COR-L47 (cell line): ENCODE results near the gene RAET1G.
"Not testable (repeated sequence)": the region's sequence is repeated elsewhere in the genome, so short reads cannot be mapped to it uniquely, and the experiment has no call there.

Experiments used
- DNase-seq: peaks from one replicate; lab custom pipeline; 2025; lab: John Stamatoyannopoulos, UW

Gene RAET1G

GRCh38 chr6:149953934-149954327 lies 31.0 kb upstream of the RAET1G start:
- DNase-seq, result not testable (repeated sequence)

- not testable (repeated sequence) for DNase-seq
Measured at GRCh38 chr6:149953390-149953789, 30.5 kb upstream of the RAET1G start.

GRCh38 chr6:149951626-149952025 lies 28.7 kb upstream of the RAET1G start:
- no peak for DNase-seq

- DNase-seq, result no peak
Measured at GRCh38 chr6:149951096-149951495, 28.2 kb upstream of the RAET1G start.

- DNase-seq, result no peak
Measured at GRCh38 chr6:149950423-149950822, 27.5 kb upstream of the RAET1G start.

- DNase-seq, result no peak
Measured at GRCh38 chr6:149948616-149949015, 25.7 kb upstream of the RAET1G start.

- DNase-seq, result no peak
Measured at GRCh38 chr6:149948011-149948410, 25.1 kb upstream of the RAET1G start.

GRCh38 chr6:149947533-149947932 lies 24.6 kb upstream of the RAET1G start:
- not testable (repeated sequence) for DNase-seq

GRCh38 chr6:149946631-149947030 lies 23.7 kb upstream of the RAET1G start:
- DNase-seq, result not testable (repeated sequence)

GRCh38 chr6:149945276-149945675 lies 22.4 kb upstream of the RAET1G start:
- DNase-seq, result not testable (repeated sequence)

GRCh38 chr6:149943321-149943720 lies 20.4 kb upstream of the RAET1G start:
- DNase-seq, result not testable (repeated sequence)

- no peak for DNase-seq
Measured at GRCh38 chr6:149942461-149942829, 19.5 kb upstream of the RAET1G start.

- peak; percentile 52 for DNase-seq
Measured at GRCh38 chr6:149941583-149942460, 18.9 kb upstream of the RAET1G start, which contains the start of gene ULBP2. Gene ULBP2 (plus strand): TSS chr6:149942014. CDS start chr6:149942073, 59 bp downstream.

- DNase-seq, result no peak
Measured at GRCh38 chr6:149940672-149940982, 17.7 kb upstream of the RAET1G start.

- no peak for DNase-seq
Measured at GRCh38 chr6:149939909-149940671, 17.2 kb upstream of the RAET1G start.

- DNase-seq, result no peak
Measured at GRCh38 chr6:149939356-149939648, 16.4 kb upstream of the RAET1G start.

- no peak for DNase-seq
Measured at GRCh38 chr6:149938571-149939355, 15.8 kb upstream of the RAET1G start.

- not testable (repeated sequence) for DNase-seq
Measured at GRCh38 chr6:149938013-149938570, 15.2 kb upstream of the RAET1G start.

GRCh38 chr6:149936743-149937142 lies 13.8 kb upstream of the RAET1G start:
- DNase-seq, result no peak

GRCh38 chr6:149935668-149936067 lies 12.7 kb upstream of the RAET1G start:
- no peak for DNase-seq

- no peak for DNase-seq
Measured at GRCh38 chr6:149935246-149935645, 12.3 kb upstream of the RAET1G start.
